HL-60 (cell line): ENCODE results near the gene CDS2.

Experiments used
- GABPA ChIP-seq: IDR thresholded peaks from 2 replicates; pipeline ENCODE4 v1.6.1; 2012; ENCODE audit warnings: low read depth
- POLR2AphosphoS5 ChIP-seq: IDR thresholded peaks from 2 replicates; pipeline ENCODE4 v1.6.1; 2012; ENCODE audit warnings: low read depth
- SPI1 ChIP-seq: IDR thresholded peaks from 2 replicates; pipeline ENCODE4 v1.6.1; 2012; ENCODE audit warnings: low read depth, mild to moderate bottlenecking, borderline replicate concordance
- TF ChIP-seq, protein P1 (sequence below): IDR thresholded peaks from one replicate; pipeline ENCODE4 v1.5.1; 2011; ENCODE audit warnings: low read length, control low read depth, inconsistent platforms; ENCODE audit not compliant: insufficient read depth

DNA sequence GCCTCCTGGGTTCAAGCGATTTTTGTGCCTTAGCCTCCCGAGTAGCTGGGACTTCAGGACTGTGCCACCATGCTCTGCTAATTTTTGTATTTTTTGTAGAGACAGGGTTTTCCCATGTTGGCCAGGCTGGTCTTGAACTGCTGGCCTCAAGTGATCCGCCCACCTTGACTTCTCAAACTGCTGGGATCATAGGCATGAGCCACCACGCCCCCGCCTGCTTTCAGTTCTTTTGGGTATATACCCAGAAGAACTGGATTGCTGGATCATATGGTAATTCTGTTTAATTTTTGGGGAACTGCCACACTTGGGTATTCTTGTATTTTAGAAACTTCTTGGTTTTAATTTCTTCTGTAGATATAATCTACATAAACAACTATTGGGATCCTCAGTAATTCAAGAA lies 17.0 kb downstream of the CDS2 start:
- TF ChIP-seq, protein P1, sequence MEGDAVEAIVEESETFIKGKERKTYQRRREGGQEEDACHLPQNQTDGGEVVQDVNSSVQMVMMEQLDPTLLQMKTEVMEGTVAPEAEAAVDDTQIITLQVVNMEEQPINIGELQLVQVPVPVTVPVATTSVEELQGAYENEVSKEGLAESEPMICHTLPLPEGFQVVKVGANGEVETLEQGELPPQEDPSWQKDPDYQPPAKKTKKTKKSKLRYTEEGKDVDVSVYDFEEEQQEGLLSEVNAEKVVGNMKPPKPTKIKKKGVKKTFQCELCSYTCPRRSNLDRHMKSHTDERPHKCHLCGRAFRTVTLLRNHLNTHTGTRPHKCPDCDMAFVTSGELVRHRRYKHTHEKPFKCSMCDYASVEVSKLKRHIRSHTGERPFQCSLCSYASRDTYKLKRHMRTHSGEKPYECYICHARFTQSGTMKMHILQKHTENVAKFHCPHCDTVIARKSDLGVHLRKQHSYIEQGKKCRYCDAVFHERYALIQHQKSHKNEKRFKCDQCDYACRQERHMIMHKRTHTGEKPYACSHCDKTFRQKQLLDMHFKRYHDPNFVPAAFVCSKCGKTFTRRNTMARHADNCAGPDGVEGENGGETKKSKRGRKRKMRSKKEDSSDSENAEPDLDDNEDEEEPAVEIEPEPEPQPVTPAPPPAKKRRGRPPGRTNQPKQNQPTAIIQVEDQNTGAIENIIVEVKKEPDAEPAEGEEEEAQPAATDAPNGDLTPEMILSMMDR: no peak
- TF ChIP-seq GABPA (no peak), SPI1 (no peak), POLR2AphosphoS5 (no peak)
